Parathyroid adenoma (tissue), 2 donors: ENCODE measurements around the gene NDUFA13.
"Not testable (repeated sequence)": the region's sequence is repeated elsewhere in the genome, so short reads cannot be mapped to it uniquely, and the experiment has no call there.

Experiments
- H2AFZ ChIP-seq: fragments of 300-600 bp; sonication (generic); one replicate; pipeline ENCODE4 v1.7.0; 2017; ENCODE audit warnings: antibody characterized with exemption, mild to moderate bottlenecking
- H3K27ac ChIP-seq: fragments of 300-600 bp; sonication (generic); one replicate; pipeline ENCODE4 v1.7.0; 2017
- H3K27me3 ChIP-seq: fragments of 300-600 bp; sonication (generic); one replicate; pipeline ENCODE4 v1.7.0; 2017; ENCODE audit warnings: low read length; ENCODE audit not compliant: control insufficient read depth, insufficient read depth
- H3K36me3 ChIP-seq: fragments of 300-600 bp; sonication (generic); one replicate; pipeline ENCODE4 v1.7.0; 2017; ENCODE audit warnings: low read length; ENCODE audit not compliant: control insufficient read depth, insufficient read depth
- H3K4me1 ChIP-seq: fragments of 300-600 bp; sonication (generic); one replicate; pipeline ENCODE4 v1.7.0; 2017; ENCODE audit warnings: control low read depth
- H3K4me2 ChIP-seq: fragments of 300-600 bp; sonication (generic); one replicate; pipeline ENCODE4 v1.7.0; 2017; ENCODE audit warnings: low read length
- H3K4me3 ChIP-seq: fragments of 300-600 bp; sonication (generic); one replicate; pipeline ENCODE4 v1.7.0; 2017; ENCODE audit warnings: low read depth, low read length
- H3K79me2 ChIP-seq: fragments of 300-600 bp; sonication (generic); one replicate; pipeline ENCODE4 v1.7.0; 2017; ENCODE audit warnings: control low read depth
- H3K9ac ChIP-seq: fragments of 300-600 bp; sonication (generic); one replicate; pipeline ENCODE4 v1.7.0; 2017; ENCODE audit warnings: mild to moderate bottlenecking
- H3K9me3 ChIP-seq: fragments of 300-600 bp; sonication (generic); one replicate; pipeline ENCODE4 v1.7.0; 2017; ENCODE audit warnings: low read length; ENCODE audit not compliant: control insufficient read depth
- TF ChIP-seq, protein P1 (sequence below): fragments of 300-600 bp; sonication (generic); IDR thresholded peaks from one replicate; pipeline ENCODE4 v1.7.0; 2017; ENCODE audit warnings: antibody characterized with exemption, mild to moderate bottlenecking
- donor health status: primary hyperparathyroidism.

NDUFA13 gene

DNA sequence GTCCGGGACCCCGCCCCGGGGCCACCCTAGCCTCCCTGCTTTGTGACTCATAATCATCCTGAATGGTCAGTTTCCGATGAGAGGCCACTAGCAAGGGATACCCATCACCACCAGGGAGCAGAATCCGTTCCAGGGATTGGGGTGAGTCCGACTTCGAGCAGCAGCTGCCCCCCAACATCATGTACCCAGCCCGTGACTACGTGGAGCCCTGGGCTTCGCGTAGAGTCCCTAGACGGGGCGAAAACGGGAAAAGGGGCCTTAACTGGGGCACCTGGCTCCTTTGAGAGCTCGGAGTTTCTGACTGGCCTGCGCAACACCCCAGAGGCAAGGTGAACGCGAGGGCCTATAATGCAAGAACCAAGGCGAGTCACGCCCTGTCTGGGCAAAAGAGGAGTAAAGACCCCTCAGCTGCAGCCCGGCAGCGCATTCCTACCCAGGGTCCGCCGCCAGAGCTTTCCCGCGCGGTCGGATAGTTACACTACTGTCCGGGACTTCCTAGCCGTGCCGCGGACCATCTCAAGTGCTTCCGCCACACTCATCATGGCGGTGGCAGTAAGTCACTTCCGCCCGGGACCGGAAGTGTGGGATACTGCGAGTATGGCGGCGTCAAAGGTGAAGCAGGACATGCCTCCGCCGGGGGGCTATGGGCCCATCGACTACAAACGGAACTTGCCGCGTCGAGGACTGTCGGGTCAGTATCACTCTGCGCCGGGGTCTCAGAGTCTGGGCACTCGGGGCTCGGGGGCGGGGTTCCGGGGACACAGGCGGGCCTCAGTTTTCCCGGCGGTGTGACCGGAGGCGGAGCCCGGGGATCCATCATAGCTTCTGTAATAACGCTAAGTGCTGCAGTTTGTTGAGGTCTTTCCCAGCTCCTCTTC, at the start of gene NDUFA13:
Gene NDUFA13 (plus strand): TSS at position 584 of the 878 bp plus-strand sequence. CDS start 14 bp downstream, at position 598.
- peak within 1 kb of the TSS; percentile 83 for H3K9ac ChIP-seq

DNA sequence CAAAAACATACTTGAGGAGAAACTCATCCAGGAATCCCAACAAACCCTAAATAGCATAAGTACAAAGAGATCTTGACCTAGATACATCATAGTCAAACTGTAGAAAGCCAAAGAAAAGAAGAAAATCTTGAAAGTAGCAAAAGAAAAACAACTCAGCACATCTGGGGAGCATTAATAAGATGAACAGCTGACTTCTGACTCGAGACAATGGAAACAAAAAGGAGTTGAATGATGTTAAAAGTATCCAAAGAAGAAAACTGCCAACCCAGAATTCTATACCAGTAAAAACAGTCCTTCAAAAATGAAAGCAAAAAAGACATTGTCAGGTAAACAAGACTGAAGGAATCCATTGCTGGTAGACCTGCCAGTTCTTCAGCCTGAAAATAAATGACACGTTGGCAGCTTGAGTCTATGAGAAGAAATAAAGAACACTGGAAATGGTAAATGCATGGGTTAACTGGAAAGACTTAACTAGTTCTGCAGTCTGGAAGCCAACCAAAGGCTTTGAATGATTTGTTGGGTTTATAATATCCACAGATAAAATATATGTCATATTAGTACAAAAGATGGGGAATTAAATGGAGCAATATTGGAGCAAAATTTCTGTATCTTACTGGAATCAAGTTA, 47.5 kb upstream of the NDUFA13 start:
- no peak overlapping the region for H3K4me2 ChIP-seq
- no peak overlapping the region for H2AFZ ChIP-seq
- peaks cover 81% of the 10 kb centered on the region for H3K79me2 ChIP-seq
- no peaks in the 10 kb centered on the region for H3K27me3 ChIP-seq
- no peaks in the 10 kb centered on the region for H3K36me3 ChIP-seq
- no peak overlapping the region for H3K27ac ChIP-seq
- no peak overlapping the region for H3K9ac ChIP-seq
- H3K9me3 ChIP-seq, result no peaks in the 10 kb centered on the region
- peaks cover 23% of the 10 kb centered on the region for H3K4me1 ChIP-seq
- H3K4me3 ChIP-seq, result no peak overlapping the region
- TF ChIP-seq, protein P1, sequence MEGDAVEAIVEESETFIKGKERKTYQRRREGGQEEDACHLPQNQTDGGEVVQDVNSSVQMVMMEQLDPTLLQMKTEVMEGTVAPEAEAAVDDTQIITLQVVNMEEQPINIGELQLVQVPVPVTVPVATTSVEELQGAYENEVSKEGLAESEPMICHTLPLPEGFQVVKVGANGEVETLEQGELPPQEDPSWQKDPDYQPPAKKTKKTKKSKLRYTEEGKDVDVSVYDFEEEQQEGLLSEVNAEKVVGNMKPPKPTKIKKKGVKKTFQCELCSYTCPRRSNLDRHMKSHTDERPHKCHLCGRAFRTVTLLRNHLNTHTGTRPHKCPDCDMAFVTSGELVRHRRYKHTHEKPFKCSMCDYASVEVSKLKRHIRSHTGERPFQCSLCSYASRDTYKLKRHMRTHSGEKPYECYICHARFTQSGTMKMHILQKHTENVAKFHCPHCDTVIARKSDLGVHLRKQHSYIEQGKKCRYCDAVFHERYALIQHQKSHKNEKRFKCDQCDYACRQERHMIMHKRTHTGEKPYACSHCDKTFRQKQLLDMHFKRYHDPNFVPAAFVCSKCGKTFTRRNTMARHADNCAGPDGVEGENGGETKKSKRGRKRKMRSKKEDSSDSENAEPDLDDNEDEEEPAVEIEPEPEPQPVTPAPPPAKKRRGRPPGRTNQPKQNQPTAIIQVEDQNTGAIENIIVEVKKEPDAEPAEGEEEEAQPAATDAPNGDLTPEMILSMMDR, result no peak

More for the DNA sequence above, at the start of gene NDUFA13:
- H3K36me3 ChIP-seq, result no peaks in the 10 kb centered on the region
- H3K4me1 ChIP-seq, result peaks cover 10% of the 10 kb centered on the region
- H3K27ac ChIP-seq, result peak within 1 kb of the TSS; percentile 78
- H2AFZ ChIP-seq, result peak within 1 kb of the TSS; percentile 92
- H3K27me3 ChIP-seq, result no peaks in the 10 kb centered on the region
- no peaks in the 10 kb centered on the region for H3K9me3 ChIP-seq
- H3K4me2 ChIP-seq, result peak within 1 kb of the TSS; percentile 82
- H3K4me3 ChIP-seq, result peak within 1 kb of the TSS; percentile 82
- peaks cover 39% of the 10 kb centered on the region for H3K79me2 ChIP-seq
- TF ChIP-seq, protein P1, result no peak

DNA sequence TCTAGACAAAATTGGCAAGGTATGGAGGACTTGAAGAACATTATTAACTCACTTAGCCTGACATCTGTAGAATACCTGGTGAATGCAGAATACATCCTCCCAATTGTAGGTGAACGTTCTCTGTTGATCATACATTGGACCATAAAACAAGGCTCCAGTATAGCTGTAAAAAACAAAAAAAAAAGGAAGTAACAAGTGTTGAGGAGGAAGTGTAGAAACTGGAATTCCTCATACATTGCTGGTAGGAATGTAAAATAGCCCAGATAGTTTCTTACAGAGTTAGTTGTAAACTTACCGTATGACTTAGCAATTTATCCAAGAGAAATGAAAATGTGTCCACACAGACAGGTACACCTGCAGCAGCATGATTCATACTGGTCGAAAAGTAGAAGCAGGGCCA, 45.4 kb upstream of the NDUFA13 start:
- peaks cover 14% of the 10 kb centered on the region for H3K4me1 ChIP-seq
- H3K27me3 ChIP-seq, result no peaks in the 10 kb centered on the region
- no peak overlapping the region for H3K27ac ChIP-seq
- H3K9me3 ChIP-seq, result no peaks in the 10 kb centered on the region
- no peak overlapping the region for H3K4me3 ChIP-seq
- no peaks in the 10 kb centered on the region for H3K36me3 ChIP-seq
- TF ChIP-seq, protein P1, result no peak
- H3K9ac ChIP-seq, result no peak overlapping the region
- no peak overlapping the region for H2AFZ ChIP-seq
- H3K4me2 ChIP-seq, result no peak overlapping the region
- peaks cover 70% of the 10 kb centered on the region for H3K79me2 ChIP-seq

DNA sequence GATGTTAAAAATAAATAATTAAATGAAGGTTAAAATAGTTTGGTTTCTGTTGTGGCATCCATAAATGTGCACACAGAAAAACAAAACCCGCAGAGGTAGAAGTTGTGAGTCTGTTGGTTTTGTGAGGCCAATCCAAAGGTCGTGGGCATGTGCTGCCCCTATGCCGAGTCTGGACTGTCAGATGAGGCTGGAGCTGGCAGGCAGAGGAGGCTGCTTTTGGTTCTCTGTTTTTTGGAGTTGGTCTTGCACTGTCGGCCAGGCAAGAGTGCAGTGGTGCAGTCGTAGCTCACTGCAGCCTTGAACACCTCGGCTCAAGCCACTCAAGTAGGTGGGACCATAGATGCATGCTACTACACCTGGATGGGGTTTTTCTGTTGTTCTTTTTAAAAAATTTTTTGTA, 44.3 kb upstream of the NDUFA13 start:
- Histone ChIP-seq H3K4me1 (peaks cover 16% of the 10 kb centered on the region), H3K27ac (no peak overlapping the region), H3K9me3 (no peaks in the 10 kb centered on the region), H3K79me2 (peaks cover 69% of the 10 kb centered on the region), H3K36me3 (no peaks in the 10 kb centered on the region), H3K4me3 (no peak overlapping the region), H3K27me3 (no peaks in the 10 kb centered on the region), H3K9ac (no peak overlapping the region), H3K4me2 (no peak overlapping the region), H2AFZ (no peak overlapping the region)
- TF ChIP-seq, protein P1, result no peak

DNA sequence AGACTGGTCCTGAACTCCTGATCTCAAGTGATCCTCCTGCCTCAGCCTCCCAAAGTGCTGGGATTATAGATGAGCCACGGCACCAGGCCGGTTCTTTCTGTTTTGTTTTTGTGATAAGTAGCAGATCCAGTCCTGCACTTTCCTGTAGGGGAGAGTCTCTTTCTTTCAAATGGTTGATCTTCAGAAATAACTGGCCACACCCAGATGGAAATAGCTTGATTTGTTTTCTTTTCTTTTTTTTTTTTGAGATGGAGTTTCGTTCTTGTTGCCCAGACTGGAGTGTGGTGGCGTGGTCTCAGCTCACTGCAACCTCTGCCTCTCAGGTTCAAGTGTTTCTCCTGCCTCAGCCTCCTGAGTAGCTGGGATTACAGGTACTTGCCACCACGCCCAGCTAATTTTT, 43.9 kb upstream of the NDUFA13 start:
- not testable (repeated sequence) for H3K36me3 ChIP-seq
- H3K4me1 ChIP-seq, result peaks cover 16% of the 10 kb centered on the region

More for the DNA sequence above, 43.9 kb upstream of the NDUFA13 start:
- H3K4me3 ChIP-seq, H2AFZ ChIP-seq, H3K27me3 ChIP-seq, H3K27ac ChIP-seq, H3K9me3 ChIP-seq, H3K9ac ChIP-seq, H3K4me2 ChIP-seq: not testable (repeated sequence)
- H3K79me2 ChIP-seq, result peaks cover 70% of the 10 kb centered on the region
